Vagina (tissue), 2 donors: ENCODE data around the gene AGO3. TPM values are rescaled to one million over a fixed set of nuclear protein-coding genes. Genes with fewer than 3 reads are reported as not detected.

ENCODE experiments used
- DNase-seq, 2 donors: peaks; one replicate each; pipeline ENCODE4 v3.0.0-alpha.2; 2017; ENCODE audit errors: extremely low spot score in 2 of 2
- H3K27ac ChIP-seq: fragments of 200-600 bp; sonication (generic); one replicate; pipeline ENCODE4 v1.5.1; 2019
- H3K27me3 ChIP-seq: fragments of 200-600 bp; sonication (generic); one replicate; pipeline ENCODE4 v1.5.1; 2019
- H3K36me3 ChIP-seq, 2 donors: fragments of 200-600 bp; sonication (generic); one replicate each; pipeline ENCODE4 v1.5.1; 2017 to 2019
- H3K4me1 ChIP-seq: fragments of 200-600 bp; sonication (generic); one replicate; pipeline ENCODE4 v1.5.1; 2019
- H3K4me3 ChIP-seq, 2 donors: fragments of 200-600 bp; sonication (generic); 1 replicate in 1 of 2; 2 replicates in 1 of 2; pipeline ENCODE4 v1.5.1; 2016 to 2019
- H3K9me3 ChIP-seq: fragments of 200-600 bp; sonication (generic); one replicate; pipeline ENCODE4 v1.5.1; 2019
- POLR2A ChIP-seq, 2 donors: fragments of 450-650 bp; IDR thresholded peaks; one replicate each; pipeline ENCODE4 v1.6.1; 2017; ENCODE audit warnings: antibody characterized with exemption in 2 of 2, mild to moderate bottlenecking in 2 of 2, moderate library complexity in 2 of 2
- POLR2AphosphoS5 ChIP-seq, 2 donors: sonication (generic); formaldehyde crosslinking; IDR thresholded peaks; one replicate each; pipeline ENCODE4 v1.9.0; 2017; ENCODE audit warnings: antibody characterized with exemption in 2 of 2, mild to moderate bottlenecking in 2 of 2, low read depth in 1 of 2; ENCODE audit not compliant: insufficient read depth in 1 of 2
- intact Hi-C: fragments of 100-400 bp; cut with DNase I; formaldehyde crosslinking; loops from one replicate; pipeline ENCODE4 v1.15.1; 2023
- total RNA-seq: library from RNA; depleted of rRNA; stranded (reverse); fragments of >200 nt; gene quantifications from one replicate; pipeline ENCODE4 v1.2.3, GENCODE V29; 2016
- TF ChIP-seq, protein P1 (sequence below), 3 experiments: fragments of 450-650 bp in 2 of 3; fragments of 200-600 bp in 1 of 3; sonication (generic) in 1 of 3; IDR thresholded peaks; one replicate each; pipeline ENCODE4 v1.5.1; 2017 to 2019; ENCODE audit warnings: antibody characterized with exemption in 3 of 3, mild to moderate bottlenecking in 2 of 3, moderate library complexity in 2 of 3

The AGO3 gene
- total RNA-seq, 1 donor from 2014 or later = 17.2 TPM

DNA sequence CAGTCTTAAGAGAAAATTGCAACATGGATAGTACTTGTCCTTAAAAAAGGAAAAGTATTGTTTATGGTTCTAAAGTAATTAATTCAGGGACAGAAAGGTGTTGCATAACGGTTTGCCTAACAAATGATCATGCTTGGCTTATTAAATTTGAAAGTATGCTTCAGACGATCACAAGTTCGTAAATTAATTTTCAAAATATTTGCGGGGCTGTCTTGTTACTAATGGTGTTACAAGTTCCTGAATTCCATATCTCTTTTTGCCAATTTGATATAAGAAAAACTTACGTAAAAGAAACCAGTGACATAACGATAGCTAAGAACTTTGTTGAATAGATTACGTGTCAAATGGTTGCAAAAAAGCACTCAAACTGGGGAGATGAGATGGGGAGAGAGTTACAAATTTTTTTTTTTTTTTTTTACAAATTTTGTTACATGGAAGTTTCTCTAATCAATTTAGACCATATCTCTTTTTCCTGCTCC lies 1.3 kb downstream of the AGO3 start:
- intact Hi-C loops = no loop called here
- Histone ChIP-seq H3K4me1 (peaks cover 28% of the 10 kb centered on the region), H3K27ac (no peak overlapping the region)

DNA sequence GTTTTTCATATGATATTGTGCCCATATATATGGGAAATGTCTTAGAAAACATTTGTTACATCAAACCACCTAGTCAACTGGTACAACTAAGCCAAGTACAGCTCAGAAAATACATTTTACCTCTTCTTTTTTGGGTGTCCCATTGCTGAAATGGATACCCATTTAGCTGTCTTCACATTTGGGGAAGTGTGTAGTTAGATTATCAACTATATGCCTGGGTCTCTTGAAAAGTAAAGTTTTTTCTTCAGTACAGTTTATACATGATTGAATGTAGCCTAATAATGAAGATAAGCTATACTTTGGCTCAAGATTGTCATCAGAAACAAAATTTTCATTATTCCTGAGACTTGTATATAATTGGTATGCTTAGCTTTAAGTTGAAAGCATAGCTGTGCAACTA lies 2.0 kb downstream of the AGO3 start:
- H3K36me3 ChIP-seq = no peaks in the 10 kb centered on the region
- H3K9me3 ChIP-seq = no peaks in the 10 kb centered on the region
- H3K27ac ChIP-seq = no peak overlapping the region
- no peaks in the 10 kb centered on the region for H3K27me3 ChIP-seq
- no peak for DNase-seq
- peaks cover 28% of the 10 kb centered on the region for H3K4me1 ChIP-seq
- no peak overlapping the region for H3K4me3 ChIP-seq
- intact Hi-C loops = no loop called here
- TF ChIP-seq POLR2AphosphoS5 (IDR thresholded peaks at IDR 0.05; ENCODE audit: insufficient read depth in 1 of 2, low read depth in 1 of 2) (no peak), POLR2A (IDR thresholded peaks at IDR 0.05) (no peak)
- TF ChIP-seq, protein P1, sequence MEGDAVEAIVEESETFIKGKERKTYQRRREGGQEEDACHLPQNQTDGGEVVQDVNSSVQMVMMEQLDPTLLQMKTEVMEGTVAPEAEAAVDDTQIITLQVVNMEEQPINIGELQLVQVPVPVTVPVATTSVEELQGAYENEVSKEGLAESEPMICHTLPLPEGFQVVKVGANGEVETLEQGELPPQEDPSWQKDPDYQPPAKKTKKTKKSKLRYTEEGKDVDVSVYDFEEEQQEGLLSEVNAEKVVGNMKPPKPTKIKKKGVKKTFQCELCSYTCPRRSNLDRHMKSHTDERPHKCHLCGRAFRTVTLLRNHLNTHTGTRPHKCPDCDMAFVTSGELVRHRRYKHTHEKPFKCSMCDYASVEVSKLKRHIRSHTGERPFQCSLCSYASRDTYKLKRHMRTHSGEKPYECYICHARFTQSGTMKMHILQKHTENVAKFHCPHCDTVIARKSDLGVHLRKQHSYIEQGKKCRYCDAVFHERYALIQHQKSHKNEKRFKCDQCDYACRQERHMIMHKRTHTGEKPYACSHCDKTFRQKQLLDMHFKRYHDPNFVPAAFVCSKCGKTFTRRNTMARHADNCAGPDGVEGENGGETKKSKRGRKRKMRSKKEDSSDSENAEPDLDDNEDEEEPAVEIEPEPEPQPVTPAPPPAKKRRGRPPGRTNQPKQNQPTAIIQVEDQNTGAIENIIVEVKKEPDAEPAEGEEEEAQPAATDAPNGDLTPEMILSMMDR (IDR thresholded peaks at IDR 0.05) = no peak

More for the DNA sequence above, 1.3 kb downstream of the AGO3 start:
- no peaks in the 10 kb centered on the region for H3K9me3 ChIP-seq
- TF ChIP-seq POLR2AphosphoS5 (IDR thresholded peaks at IDR 0.05; ENCODE audit: insufficient read depth in 1 of 2, low read depth in 1 of 2) = no peak
- TF ChIP-seq POLR2A (IDR thresholded peaks at IDR 0.05) = no peak
- TF ChIP-seq, protein P1 (IDR thresholded peaks at IDR 0.05) = no peak
- H3K4me3 ChIP-seq = peak overlapping the region; percentile 79 to 92
- H3K36me3 ChIP-seq = no peaks in the 10 kb centered on the region
- no peak for DNase-seq
- no peaks in the 10 kb centered on the region for H3K27me3 ChIP-seq

GRCh38 chr1:35935442-35936388 lies 4.8 kb downstream of the AGO3 start:
- Histone ChIP-seq H3K9me3 (no peaks in the 10 kb centered on the region), H3K27ac (no peak overlapping the region), H3K36me3 (no peaks in the 10 kb centered on the region), H3K27me3 (no peaks in the 10 kb centered on the region), H3K4me1 (peaks cover 20% of the 10 kb centered on the region), H3K4me3 (no peak overlapping the region)
- TF ChIP-seq, protein P1 (IDR thresholded peaks at IDR 0.05) = no peak
- TF ChIP-seq POLR2A (IDR thresholded peaks at IDR 0.05) = no peak
- no peak for TF ChIP-seq POLR2AphosphoS5 (IDR thresholded peaks at IDR 0.05; ENCODE audit: insufficient read depth in 1 of 2, low read depth in 1 of 2)
- no peak for DNase-seq
- intact Hi-C loops = no loop called here

DNA sequence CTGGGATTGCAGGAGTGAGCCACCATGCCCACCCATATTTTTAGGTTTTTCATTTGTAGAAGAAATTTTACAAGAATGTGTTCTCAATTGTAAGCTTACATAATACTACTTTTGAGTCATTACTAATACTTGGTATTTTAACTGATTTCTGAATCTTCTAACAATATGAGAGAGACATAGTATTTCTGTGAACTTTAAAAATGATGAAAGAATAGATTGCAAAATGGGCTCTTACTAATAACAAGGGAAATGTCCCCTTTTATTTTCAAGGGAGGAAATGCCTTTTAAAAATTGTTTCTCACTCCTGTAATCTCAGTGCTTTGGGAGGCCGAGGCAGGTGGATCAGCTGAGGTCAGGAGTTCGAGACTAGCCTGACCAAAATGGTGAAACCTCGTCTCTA lies 5.9 kb downstream of the AGO3 start:
- H3K27ac ChIP-seq = no peak overlapping the region
- DNase-seq = no peak
- H3K36me3 ChIP-seq = no peaks in the 10 kb centered on the region
- no peaks in the 10 kb centered on the region for H3K27me3 ChIP-seq
- H3K4me3 ChIP-seq = no peak overlapping the region
- H3K9me3 ChIP-seq = no peaks in the 10 kb centered on the region
- TF ChIP-seq POLR2A (IDR thresholded peaks at IDR 0.05) (no peak), POLR2AphosphoS5 (IDR thresholded peaks at IDR 0.05; ENCODE audit: insufficient read depth in 1 of 2, low read depth in 1 of 2) (peak in 1 of 2 donors; percentile 23)
- H3K4me1 ChIP-seq = peaks cover 16% of the 10 kb centered on the region
- intact Hi-C loops = no loop called here

- Histone ChIP-seq H3K36me3 (no peaks in the 10 kb centered on the region), H3K4me3 (no peak overlapping the region), H3K27ac (no peak overlapping the region), H3K27me3 (no peaks in the 10 kb centered on the region), H3K4me1 (no peaks in the 10 kb centered on the region), H3K9me3 (no peaks in the 10 kb centered on the region)
- no peak for DNase-seq
- intact Hi-C loops = no loop called here
- no peak for TF ChIP-seq POLR2A (IDR thresholded peaks at IDR 0.05)
- TF ChIP-seq, protein P1 (IDR thresholded peaks at IDR 0.05) = no peak
- TF ChIP-seq POLR2AphosphoS5 (IDR thresholded peaks at IDR 0.05; ENCODE audit: insufficient read depth in 1 of 2, low read depth in 1 of 2) = no peak
Measured at GRCh38 chr1:35939484-35939883, 8.6 kb downstream of the AGO3 start.
